D341Med (cell line): ENCODE data around the gene CAST.
"Not testable (repeated sequence)": the region's sequence is repeated elsewhere in the genome, so short reads cannot be mapped to it uniquely, and the experiment has no call there.

Experiments used
- DNase-seq: peaks from one replicate; pipeline ENCODE4 v3.0.0; 2012; ENCODE audit warnings: low spot score

The CAST gene

GRCh38 chr5:96714951-96715451 is 52.8 kb downstream of the CAST start:
- no peak for DNase-seq

DNA sequence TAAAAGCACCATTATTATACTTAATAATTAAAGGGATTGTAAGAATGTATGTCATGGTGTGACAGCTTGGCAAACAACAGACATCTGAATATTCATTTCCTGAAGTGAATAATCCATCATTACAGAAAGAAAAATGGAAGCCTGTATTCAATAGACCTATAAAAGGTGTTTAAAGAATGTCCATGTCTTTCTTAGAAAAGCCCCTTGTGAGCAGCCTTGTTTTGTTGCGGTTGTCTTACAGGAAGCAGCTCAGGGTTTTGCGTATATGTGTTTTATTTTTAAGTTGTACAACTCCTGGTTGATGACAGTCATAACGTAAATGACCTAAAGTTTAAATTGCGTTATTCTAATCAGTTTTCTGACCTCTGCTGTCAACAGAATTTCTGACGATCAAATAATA is 53.8 kb downstream of the CAST start:
- no peak for DNase-seq

- no peak for DNase-seq
Observed at GRCh38 chr5:96716716-96717115, 54.5 kb downstream of the CAST start.

DNA sequence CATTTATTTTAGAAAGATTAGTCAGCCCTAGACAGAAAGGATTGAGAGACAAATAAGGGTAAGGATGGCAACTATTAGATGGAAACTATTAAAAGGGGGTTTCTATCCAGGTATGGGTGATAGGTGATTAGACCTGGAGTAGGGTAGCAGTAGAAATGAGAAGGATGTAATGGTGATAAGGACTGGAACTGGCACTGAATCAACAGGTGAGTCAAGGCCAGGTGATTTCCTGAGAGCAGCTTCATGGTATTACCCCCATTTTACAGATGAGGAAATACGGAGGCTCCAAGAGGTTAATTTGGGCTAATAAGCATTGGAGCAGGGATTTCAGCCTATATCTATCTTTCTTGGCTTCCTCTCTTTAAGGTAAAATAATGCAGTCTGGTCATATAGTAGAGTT is 55.7 kb downstream of the CAST start:
- no peak for DNase-seq

GRCh38 chr5:96718635-96719077 is 56.5 kb downstream of the CAST start:
- DNase-seq, result no peak

DNA sequence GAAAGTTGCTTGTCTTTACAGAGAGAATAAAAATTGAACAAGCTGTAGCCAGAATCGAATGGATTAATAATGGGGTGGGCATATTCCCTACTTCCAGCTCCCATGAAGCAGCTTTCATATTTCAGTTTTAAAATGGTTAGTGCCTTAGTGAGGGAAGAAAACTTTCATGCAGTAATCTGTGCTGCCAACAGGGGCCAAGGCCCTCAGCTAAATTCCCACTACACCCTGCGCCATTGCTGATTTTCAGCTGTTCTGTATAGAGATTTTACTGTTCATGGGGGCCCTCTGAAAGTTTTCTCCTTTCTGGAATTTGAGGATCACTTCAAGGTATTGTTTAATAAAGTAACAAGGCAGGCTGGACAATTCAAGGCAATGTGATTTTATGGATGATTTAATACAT is 58.2 kb downstream of the CAST start:
- DNase-seq, result no peak

DNA sequence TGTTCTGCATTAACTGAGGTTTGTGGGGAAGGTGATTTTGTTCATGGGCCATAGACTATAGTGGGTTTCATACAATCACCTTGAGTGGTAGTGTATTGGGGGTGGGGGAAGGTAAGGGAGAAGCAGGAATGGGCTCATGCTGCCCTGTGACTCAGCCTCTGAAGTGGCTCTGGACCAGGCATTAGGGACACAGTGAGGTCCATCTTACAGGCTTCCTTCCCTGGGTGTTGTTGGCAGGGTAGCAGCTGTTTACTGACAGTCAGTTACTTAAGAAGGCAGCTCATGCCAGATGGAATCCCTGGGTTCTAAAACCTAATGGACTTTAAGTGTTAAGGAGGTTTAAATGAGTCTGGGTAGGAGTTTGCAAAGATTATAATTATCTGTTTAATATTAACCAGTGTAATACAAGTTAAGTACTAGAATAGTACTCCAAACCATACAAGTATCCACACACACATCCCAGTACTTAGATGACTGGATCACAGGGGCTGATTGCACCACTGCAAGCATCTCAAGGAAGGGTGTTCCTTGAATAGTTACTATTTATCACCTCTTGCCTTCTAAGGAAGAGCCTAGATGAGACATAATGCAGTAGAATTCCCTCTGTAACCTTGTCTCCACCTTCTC is 59.3 kb downstream of the CAST start:
- peak; percentile 42 for DNase-seq

DNA sequence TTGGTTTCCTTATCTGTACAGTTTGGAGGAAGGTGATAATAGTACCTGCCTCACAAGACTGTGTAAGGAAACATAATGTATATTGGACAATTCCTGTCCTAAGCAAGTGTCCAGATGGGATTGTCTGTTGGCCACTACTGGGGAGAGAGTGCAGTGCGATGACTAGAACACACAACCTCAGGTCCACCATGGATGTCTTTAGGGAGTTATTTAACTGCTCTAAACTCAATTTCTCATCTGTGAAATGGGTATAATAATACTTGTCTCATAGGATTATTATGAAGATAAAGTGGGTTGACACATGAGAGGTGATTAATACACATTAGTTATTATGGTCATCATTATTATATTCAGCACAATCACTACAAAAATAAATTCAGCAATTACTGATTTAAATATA is 63.1 kb downstream of the CAST start:
- DNase-seq, result no peak

DNA sequence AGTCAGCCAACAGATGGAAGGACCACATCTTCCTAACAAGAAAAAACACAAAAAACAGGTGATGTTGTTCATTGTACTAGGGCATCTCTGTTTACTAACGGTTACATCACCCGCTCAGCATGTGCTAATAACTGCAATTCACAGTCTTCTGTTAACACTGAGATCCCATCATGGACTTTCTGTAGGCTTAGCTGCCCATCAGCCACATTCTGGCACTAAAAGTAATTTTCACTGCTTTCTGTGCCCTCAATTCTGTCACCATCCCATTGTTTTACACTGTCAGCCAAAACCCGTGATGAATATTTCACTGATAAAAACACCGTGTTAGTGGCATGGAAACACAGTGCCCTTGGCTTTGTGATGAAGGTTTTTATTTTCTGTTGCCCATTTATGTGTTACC is 64.6 kb downstream of the CAST start:
- no peak for DNase-seq

- no peak for DNase-seq
Observed at GRCh38 chr5:96729156-96729555, 67.0 kb downstream of the CAST start.

DNA sequence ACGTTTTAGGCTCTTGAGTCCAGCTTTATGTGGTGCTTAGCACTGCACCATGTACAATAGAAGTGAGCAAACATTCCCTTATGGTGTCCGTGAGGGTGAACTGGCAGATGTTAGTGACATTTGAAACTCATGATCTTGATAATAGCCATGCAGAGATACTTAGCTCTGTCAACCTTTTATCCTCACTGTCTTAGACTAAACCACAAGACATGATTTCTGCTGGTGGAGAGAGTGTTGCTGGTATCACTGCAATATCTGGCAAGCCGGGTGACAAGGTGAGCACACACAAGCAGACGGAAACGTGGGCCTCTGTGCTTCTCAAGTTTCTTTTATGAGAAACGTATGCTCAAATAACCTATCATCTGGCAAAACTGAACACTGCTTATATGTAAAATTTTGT is 68.4 kb downstream of the CAST start:
- no peak for DNase-seq

- DNase-seq, result peak; percentile 47
Observed at GRCh38 chr5:96733771-96734500, 71.8 kb downstream of the CAST start.

DNA sequence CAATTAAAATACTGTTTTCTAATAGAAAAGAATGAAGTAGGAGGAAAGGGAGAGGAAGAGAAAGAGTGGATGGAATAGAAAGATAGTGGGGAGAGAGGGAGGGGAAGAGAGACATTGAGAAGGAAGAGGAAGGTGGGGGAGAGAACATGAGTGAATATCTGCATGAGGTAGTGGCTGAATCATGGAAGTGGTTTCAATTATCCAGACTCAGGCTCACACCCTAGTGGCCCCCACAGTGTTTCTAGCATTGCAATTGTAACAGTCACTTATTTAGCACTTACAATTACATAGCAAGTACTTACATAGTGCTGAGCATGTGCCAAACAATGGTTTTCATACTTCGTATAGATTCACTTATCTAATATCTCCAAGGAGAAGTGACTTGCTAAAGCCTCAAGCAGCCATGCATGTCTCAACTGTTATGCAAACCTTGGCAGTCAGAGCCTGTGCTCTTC is 72.7 kb downstream of the CAST start:
- no peak for DNase-seq

DNA sequence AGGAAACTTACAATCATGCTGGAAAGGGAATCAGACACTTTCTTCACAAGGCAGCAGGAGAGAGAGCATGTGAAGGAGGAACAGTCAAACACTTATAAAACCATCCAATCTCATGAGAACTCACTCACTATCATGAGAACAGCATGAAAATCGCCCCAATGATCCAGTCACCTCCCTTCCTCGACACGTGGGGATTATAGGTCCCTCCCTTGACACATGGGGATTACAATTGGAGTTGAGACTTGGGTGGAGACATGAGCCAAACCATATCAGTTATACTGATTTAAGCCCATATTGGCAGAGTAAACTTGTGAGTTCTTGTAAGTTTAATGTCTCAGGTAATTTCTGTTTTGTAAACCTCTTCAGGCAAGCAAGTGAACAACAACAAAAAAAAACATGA is 74.8 kb downstream of the CAST start:
- DNase-seq, result no peak

- no peak for DNase-seq
Observed at GRCh38 chr5:96741106-96741505, 78.9 kb downstream of the CAST start.

- DNase-seq, result no peak
Observed at GRCh38 chr5:96741891-96742309, 79.7 kb downstream of the CAST start.

DNA sequence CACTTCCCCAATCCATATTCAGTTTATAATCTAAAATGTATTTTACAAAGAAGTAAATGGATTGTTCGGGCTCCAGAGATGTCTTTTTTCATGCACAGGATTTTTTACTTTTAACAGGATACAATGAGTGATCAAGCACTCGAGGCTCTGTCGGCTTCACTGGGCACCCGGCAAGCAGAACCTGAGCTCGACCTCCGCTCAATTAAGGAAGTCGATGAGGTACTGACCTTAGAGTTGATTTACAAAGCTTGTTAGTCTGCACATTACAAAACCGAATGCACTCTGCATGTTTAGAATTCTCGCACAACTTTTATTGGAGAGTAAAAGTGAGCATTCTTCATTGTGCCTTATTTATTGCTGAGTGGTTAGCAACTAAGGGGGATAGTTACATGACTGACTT is 80.4 kb downstream of the CAST start:
- no peak for DNase-seq

- no peak for DNase-seq
Observed at GRCh38 chr5:96743065-96743768, 81.0 kb downstream of the CAST start.

DNA sequence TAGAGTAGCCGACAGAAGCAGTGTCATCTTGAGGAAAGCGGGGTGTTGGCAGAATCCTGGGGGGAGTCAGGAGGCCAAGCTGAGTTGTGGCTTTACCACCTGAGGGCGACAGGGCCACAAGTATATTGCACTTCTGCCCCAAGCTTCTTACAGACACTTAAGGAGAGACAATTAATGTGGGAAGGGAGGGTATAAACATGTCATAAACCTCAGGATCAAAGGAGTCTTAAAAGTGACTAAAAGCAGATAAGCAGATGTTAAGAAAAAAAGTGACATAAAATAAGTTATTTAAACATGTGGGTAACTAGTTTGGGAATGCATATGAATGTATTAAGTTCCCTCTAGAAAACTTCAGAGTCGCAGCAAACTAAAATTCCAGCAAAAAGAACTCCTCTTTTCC is 81.6 kb downstream of the CAST start:
- DNase-seq, result no peak

DNA sequence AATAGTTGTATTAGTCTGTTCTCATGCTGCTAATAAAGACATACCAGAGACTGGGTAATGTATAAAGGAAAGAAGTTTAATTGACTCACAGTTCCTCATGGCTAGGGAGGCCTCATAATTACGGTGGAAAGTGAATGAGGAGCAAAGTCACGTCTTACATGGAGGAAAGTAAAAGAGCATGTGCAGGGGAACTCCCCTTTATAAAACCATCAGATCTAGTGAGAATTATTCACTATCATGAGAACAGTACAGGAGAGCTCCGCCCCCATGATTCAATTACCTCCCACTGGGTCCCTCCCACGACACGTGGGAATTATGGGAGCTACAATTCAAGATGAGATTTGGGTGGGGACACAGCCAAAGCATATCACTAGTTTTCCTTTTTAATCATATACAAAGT is 82.0 kb downstream of the CAST start:
- DNase-seq, result not testable (repeated sequence)

DNA sequence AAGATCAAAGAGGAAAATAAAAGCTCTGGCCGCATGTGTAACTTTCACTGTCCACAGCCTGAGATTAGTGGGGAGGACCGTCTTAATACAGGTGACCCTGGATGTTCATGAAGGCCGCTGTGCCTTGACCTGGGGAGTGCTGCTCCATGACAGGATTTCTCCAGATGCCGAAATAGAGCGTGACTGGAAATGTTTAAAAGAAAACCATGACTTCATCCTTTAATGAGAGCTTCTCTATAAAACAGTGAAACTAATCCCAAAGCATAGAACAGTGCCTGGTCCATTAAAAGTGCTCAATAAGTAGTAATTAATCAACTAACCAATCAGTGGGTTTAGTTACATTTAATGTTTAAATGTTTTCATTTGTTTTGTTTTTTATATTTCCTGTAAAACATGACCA is 82.8 kb downstream of the CAST start:
- DNase-seq, result no peak

DNA sequence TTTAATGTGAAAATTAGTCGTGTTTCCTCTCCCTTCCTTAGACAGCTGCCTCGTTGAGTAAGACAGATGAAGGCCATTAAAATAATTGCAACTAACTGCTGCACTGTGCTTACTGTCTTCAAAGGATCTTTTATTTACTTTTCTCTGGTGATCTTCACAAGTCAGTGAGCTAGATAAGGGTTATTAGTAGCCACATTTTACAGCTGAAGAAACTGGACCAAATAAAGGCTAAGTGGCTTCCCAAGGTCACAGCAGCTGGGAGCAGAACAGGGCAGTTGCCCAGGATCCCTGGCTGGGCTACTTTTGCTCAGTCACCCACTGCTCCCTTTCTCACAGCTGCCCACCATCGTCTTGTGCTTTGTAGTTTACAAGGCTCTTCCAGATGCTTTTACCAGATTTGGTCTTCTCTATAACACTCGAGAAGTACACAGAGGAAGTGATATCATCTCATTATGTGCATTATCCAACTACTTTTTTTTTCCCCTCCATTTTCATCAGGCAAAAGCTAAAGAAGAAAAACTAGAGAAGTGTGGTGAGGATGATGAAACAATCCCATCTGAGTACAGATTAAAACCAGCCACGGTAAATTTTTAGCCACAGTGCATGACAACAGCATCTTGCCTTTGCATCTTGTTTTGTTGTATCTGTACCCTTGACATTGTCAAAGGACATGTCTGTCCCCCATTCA is 83.8 kb downstream of the CAST start:
- DNase-seq, result no peak
